Thyroid gland (tissue), 4 donors: ENCODE data around the gene NUP35.

Source experiments
- CTCF ChIP-seq, 6 experiments: fragments of 200-600 bp in 3 of 6; fragments of 450-650 bp in 3 of 6; sonication (generic) in 3 of 6; IDR thresholded peaks; one replicate each; pipeline ENCODE4 v1.5.1; 2016 to 2019; ENCODE audit warnings: antibody characterized with exemption in 6 of 6, mild to moderate bottlenecking in 2 of 6, inconsistent platforms in 1 of 6, moderate library complexity in 1 of 6
- POLR2A ChIP-seq, 2 donors: fragments of 450-650 bp; IDR thresholded peaks; one replicate each; pipeline ENCODE4 v1.6.1; 2017; ENCODE audit warnings: antibody characterized with exemption in 2 of 2, mild to moderate bottlenecking in 2 of 2, moderate library complexity in 1 of 2

DNA sequence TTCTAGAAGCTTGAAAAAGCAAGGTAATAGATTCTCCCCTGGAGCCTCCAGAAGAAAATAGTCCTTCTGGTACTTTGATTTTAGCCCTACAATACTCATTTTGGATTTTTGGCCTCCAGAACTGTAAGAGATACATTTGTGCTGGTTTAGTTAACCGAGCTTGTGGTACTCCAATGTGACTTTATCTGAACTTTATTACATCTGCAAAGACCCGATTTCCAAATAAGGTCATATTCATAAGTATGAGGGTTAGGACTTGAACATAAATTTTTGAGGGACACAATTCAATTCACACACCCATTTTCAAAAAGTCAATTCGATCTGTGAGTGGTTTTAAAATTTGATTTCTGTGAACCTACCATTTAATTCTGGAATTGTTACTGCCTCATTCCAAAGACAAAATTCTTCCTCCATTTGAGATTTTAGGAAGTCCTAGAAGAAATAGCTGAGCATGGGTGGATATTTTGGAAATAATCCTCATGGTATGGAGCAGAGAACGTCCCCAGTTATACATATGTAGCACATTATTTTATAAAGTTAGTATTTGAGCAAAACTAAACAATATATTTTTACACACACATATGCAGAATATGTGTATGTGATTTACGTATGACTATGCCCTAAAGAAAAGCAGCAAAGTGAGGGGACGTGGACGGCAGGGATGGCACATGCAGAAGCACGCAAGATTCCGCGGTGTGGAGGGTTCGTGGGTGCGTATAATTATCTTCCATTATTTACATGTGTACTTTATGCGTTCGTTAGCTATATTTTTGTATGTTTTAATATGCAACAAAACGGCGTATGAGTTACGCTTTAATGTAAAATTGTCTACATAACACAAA lies 905 bp upstream of the NUP35 start:
- TF ChIP-seq POLR2A (IDR thresholded peaks at IDR 0.05) (no peak), CTCF (IDR thresholded peaks at IDR 0.05) (no peak)
